Activated T-cell treated with anti-CD3 and anti-CD28 coated beads, Interleukin-2, amount 50 U/mL, for 72 hours (primary cell): ENCODE measurements around the gene RCOR3. TPM values are rescaled to one million over a fixed set of nuclear protein-coding genes. Genes with fewer than 3 reads are reported as not detected.
A peak's percentile ranks its signal among the peaks of the same experiment; 100 is the strongest.

Experiments used
- ATAC-seq, 2 donors: fragments of 150-1000 bp; cut with Tn5 transposase; replicated peaks in 1 of 2; 2 replicates each; pipeline ENCODE4 v1.10.0; 2021; ENCODE audit warnings: moderate library complexity in 2 of 2, mild to moderate bottlenecking in 1 of 2
- DNase-seq, 2 donors: peaks; one replicate each; pipeline ENCODE4 v3.0.0; 2021 to 2022; ENCODE audit warnings: mixed read lengths in 1 of 2
- H3K27ac Mint-ChIP-seq: one replicate; pipeline ENCODE4 v1.8.0; 2022; ENCODE audit warnings: mild to moderate bottlenecking, moderate library complexity, mixed read lengths
- H3K27me3 Mint-ChIP-seq: one replicate; pipeline ENCODE4 v1.8.0; 2022; ENCODE audit warnings: low read depth, mixed read lengths
- H3K36me3 Mint-ChIP-seq, 2 donors: one replicate each; pipeline ENCODE4 v1.8.0; 2022; ENCODE audit warnings: mixed read lengths in 2 of 2, mild to moderate bottlenecking in 1 of 2; ENCODE audit not compliant: insufficient read depth in 2 of 2
- H3K4me1 Mint-ChIP-seq: one replicate; pipeline ENCODE4 v1.8.0; 2022; ENCODE audit warnings: low read depth, mixed read lengths
- H3K4me3 Mint-ChIP-seq, 2 donors: one replicate each; pipeline ENCODE4 v1.8.0; 2022; ENCODE audit warnings: mild to moderate bottlenecking in 2 of 2, mixed read lengths in 2 of 2, moderate library complexity in 2 of 2
- H3K9me3 Mint-ChIP-seq, 2 donors: one replicate each; pipeline ENCODE4 v1.8.0; 2022; ENCODE audit warnings: mixed read lengths in 2 of 2
- total RNA-seq, 2 donors: library from RNA; stranded (reverse); gene quantifications; one replicate each; pipeline ENCODE4 v1.2.3, GENCODE V29; 2022

RCOR3 gene
- total RNA-seq, 2 donors from 2014 or later = 50.2 to 61.0 TPM

DNA sequence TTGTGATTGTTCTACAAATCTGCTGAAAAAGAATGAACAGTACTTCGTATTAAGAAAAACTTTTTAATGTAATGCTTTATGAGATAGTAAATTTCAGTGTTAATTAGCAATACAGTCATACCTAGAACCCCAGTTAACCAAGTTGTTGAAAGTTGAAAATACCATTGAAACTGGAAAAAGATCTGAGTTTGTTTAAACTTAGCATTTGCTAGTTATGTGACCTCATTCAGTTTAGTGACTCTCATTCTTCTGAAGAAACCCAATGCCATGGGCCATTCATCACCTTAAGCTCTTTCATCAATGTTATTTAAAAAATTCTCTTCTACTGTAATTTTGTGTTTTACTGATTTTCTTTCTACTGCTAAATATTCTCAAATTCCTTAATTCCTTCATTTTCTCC is 20.2 kb downstream of the RCOR3 start:
- peaks cover 0 to 11% of the 10 kb centered on the region in 2 donors for H3K36me3 Mint-ChIP-seq
- H3K4me1 Mint-ChIP-seq = peaks cover 4% of the 10 kb centered on the region
- no peak overlapping the region for H3K27ac Mint-ChIP-seq
- no peaks in the 10 kb centered on the region for H3K9me3 Mint-ChIP-seq
- no peak overlapping the region for H3K4me3 Mint-ChIP-seq
- no peaks in the 10 kb centered on the region for H3K27me3 Mint-ChIP-seq
- DNase-seq (no peak), ATAC-seq (peak in 1 of 2 donors; percentile 29)

DNA sequence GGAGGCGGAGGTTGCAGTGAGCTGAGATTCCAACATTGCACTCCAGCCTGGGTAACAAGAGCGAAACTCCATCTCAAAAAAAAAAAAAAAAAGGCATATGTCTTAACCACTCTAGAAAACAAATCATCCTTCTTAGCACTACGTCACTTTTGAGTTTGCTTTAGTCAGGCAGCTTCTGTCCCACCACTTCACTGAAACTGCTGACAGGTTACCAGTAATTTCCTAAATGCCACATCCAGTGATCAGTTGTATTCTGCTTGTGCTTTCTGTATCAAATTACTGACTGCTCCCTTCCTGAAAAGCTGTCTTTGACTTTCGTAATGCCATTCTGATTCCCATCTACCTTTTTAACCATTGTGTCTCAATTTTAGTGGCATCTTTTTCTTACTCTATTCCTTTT is 21.7 kb downstream of the RCOR3 start:
- Mint-ChIP-seq H3K4me1 (peaks cover 4% of the 10 kb centered on the region), H3K27me3 (no peaks in the 10 kb centered on the region), H3K9me3 (no peaks in the 10 kb centered on the region), H3K36me3 (peaks cover 2 to 15% of the 10 kb centered on the region in 2 donors), H3K27ac (no peak overlapping the region), H3K4me3 (no peak overlapping the region)
- peak; percentile 21 to 25 for DNase-seq
- ATAC-seq = peak; percentile 93 to 97

- Mint-ChIP-seq H3K9me3 (no peaks in the 10 kb centered on the region), H3K27me3 (no peaks in the 10 kb centered on the region), H3K27ac (no peak overlapping the region), H3K4me3 (no peak overlapping the region), H3K4me1 (peaks cover 4% of the 10 kb centered on the region), H3K36me3 (peaks cover 2 to 13% of the 10 kb centered on the region in 2 donors)
- DNase-seq (no peak), ATAC-seq (peak; percentile 45 to 47)
These were observed 22.3 kb downstream of the RCOR3 start for GRCh38 chr1:211281320-211282022.

DNA sequence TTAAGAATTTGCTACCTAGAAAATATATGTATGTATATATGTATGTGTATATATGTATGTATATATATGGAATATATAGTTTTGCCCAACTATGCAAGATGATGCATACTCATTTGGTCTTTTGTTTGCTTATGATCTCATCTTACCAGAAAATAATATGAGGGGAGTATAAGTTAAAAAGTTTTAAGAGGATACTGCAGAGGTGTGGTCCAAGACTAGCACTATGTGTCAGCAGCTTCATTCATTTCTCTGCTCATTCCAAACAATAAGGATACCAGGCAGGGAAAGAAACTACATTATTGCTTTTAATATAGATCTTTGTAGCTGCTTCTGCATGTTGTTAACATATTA is 22.8 kb downstream of the RCOR3 start:
- no peak overlapping the region for H3K27ac Mint-ChIP-seq
- ATAC-seq = peak; percentile 16 to 37
- DNase-seq = no peak
- H3K4me1 Mint-ChIP-seq = peaks cover 4% of the 10 kb centered on the region
- no peak overlapping the region for H3K4me3 Mint-ChIP-seq
- H3K27me3 Mint-ChIP-seq = no peaks in the 10 kb centered on the region
- no peaks in the 10 kb centered on the region for H3K9me3 Mint-ChIP-seq
- H3K36me3 Mint-ChIP-seq = peaks cover 2 to 13% of the 10 kb centered on the region in 2 donors

GRCh38 chr1:211285196-211285595 is 26.0 kb downstream of the RCOR3 start:
- peaks cover 4% of the 10 kb centered on the region for H3K4me1 Mint-ChIP-seq

GRCh38 chr1:211287218-211287617 is 28.1 kb downstream of the RCOR3 start:
- H3K4me1 Mint-ChIP-seq = peaks cover 4% of the 10 kb centered on the region
- DNase-seq (no peak), ATAC-seq (no peak)
- H3K27ac Mint-ChIP-seq = no peak overlapping the region
- peaks cover 8 to 19% of the 10 kb centered on the region in 2 donors for H3K36me3 Mint-ChIP-seq
- H3K27me3 Mint-ChIP-seq = no peaks in the 10 kb centered on the region
- no peaks in the 10 kb centered on the region for H3K9me3 Mint-ChIP-seq
- no peak overlapping the region for H3K4me3 Mint-ChIP-seq

More at GRCh38 chr1:211285196-211285595, 26.0 kb downstream of the RCOR3 start:
- no peaks in the 10 kb centered on the region for H3K27me3 Mint-ChIP-seq
- no peaks in the 10 kb centered on the region for H3K9me3 Mint-ChIP-seq
- H3K4me3 Mint-ChIP-seq = no peak overlapping the region
- DNase-seq = no peak
- ATAC-seq = no peak
- H3K27ac Mint-ChIP-seq = peak overlapping the region; percentile 44
- peaks cover 2 to 9% of the 10 kb centered on the region in 2 donors for H3K36me3 Mint-ChIP-seq

DNA sequence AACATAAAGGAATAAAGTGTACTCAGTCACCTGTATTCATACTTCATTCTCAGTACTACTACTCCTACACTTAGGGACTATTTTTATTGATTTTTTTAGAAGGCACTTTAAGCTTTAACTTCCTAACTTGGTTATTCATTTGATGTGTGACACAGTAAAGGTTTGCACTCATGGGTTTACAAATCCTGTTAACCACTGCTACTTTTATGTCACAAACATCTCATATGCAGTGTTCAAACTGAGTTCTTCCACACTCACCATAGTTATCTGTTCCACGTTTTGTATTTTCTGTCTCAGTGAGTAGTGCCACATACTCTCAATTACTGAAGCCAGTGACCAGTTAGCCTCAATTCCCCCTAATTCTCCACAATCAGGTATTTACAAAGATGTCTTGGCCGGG is 33.2 kb downstream of the RCOR3 start:
- no peak for DNase-seq
- H3K9me3 Mint-ChIP-seq = no peaks in the 10 kb centered on the region
- no peak overlapping the region for H3K4me3 Mint-ChIP-seq
- ATAC-seq = peak; percentile 39 to 69
- H3K36me3 Mint-ChIP-seq = peaks cover 11 to 29% of the 10 kb centered on the region in 2 donors
- no peak overlapping the region for H3K27ac Mint-ChIP-seq
- H3K4me1 Mint-ChIP-seq = peaks cover 19% of the 10 kb centered on the region
- no peaks in the 10 kb centered on the region for H3K27me3 Mint-ChIP-seq

DNA sequence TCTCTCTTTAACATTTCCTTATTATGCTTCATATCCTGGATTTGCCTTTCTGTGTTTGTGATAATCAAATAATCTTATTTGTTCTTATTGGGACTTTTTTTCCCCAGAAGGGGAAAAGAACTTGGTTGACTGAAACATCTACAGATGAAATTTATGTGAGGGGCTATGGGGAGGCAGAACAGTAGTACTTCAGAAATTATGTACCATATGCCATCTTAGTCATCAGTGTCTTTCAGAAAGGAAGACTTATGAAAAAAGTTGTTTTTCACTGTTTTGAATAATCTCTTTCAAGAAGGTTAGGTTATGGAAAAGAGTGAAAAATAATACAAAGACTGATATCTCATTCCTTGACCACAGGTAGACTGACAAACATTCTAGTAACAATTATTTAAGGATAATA is 37.2 kb downstream of the RCOR3 start:
- Mint-ChIP-seq H3K36me3 (peaks cover 15 to 31% of the 10 kb centered on the region in 2 donors), H3K9me3 (no peaks in the 10 kb centered on the region), H3K27ac (peak overlapping the region; percentile 88)

DNA sequence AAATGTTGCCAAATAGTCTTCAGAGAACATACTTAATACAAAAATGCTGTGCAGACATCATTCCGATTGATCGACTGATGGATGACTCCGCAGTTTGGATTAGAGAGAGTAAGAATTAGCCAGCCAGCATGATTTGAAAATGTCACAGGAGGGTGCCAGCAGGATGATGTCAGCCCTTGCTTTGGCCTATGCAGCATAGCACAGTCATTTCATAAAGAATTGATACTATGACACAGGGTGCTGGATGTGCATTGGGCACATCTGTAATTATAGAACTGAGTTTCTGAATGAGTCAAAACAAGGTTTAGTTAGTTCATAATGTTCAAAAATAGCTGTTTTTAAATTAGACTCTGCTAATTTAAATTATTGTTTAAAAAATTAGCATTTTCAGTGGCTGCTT is 45.9 kb downstream of the RCOR3 start:
- ATAC-seq (peak; percentile 100), DNase-seq (peak; percentile 60 to 72)
- Mint-ChIP-seq H3K9me3 (no peaks in the 10 kb centered on the region), H3K4me3 (peak overlapping the region in 1 of 2 donors; percentile 55), H3K27me3 (no peaks in the 10 kb centered on the region), H3K36me3 (peaks cover 5 to 11% of the 10 kb centered on the region in 2 donors), H3K27ac (peak overlapping the region; percentile 44), H3K4me1 (peaks cover 48% of the 10 kb centered on the region)

More for the DNA sequence above, 37.2 kb downstream of the RCOR3 start:
- peak overlapping the region in 1 of 2 donors; percentile 61 for H3K4me3 Mint-ChIP-seq
- no peaks in the 10 kb centered on the region for H3K27me3 Mint-ChIP-seq
- H3K4me1 Mint-ChIP-seq = peaks cover 32% of the 10 kb centered on the region
- peak; percentile 50 to 69 for ATAC-seq
- DNase-seq = no peak

DNA sequence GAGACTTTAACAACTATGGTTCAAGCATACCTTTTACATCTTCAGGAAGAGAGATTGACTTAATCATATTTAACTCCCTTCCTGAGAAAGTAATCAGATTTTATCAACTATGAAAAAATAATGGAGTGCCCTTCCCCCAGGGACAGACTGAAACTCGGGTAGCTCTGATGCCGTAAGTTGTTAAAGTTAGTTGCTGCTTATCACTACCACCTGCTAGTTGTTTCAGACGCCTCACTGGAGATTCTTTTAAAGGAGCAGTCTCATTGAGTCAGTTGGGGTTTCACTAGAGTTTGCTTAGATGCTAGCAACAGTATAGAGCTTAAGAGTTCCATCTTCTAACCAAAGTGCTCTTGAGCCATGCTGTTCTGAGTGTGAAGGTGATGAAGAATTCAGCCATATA is 50.5 kb downstream of the RCOR3 start:
- H3K9me3 Mint-ChIP-seq = no peaks in the 10 kb centered on the region
- peak overlapping the region; percentile 64 for H3K27ac Mint-ChIP-seq
- ATAC-seq (no peak), DNase-seq (no peak)
- no peak overlapping the region for H3K4me3 Mint-ChIP-seq
- H3K36me3 Mint-ChIP-seq = peaks cover 7 to 8% of the 10 kb centered on the region in 2 donors
- peaks cover 33% of the 10 kb centered on the region for H3K4me1 Mint-ChIP-seq
- no peaks in the 10 kb centered on the region for H3K27me3 Mint-ChIP-seq

GRCh38 chr1:211313392-211313791 is 54.2 kb downstream of the RCOR3 start:
- Mint-ChIP-seq H3K27ac (peak overlapping the region; percentile 54), H3K36me3 (peaks cover 7 to 8% of the 10 kb centered on the region in 2 donors), H3K4me3 (no peak overlapping the region), H3K9me3 (no peaks in the 10 kb centered on the region), H3K4me1 (peaks cover 12% of the 10 kb centered on the region), H3K27me3 (no peaks in the 10 kb centered on the region)
- DNase-seq (no peak), ATAC-seq (no peak)

DNA sequence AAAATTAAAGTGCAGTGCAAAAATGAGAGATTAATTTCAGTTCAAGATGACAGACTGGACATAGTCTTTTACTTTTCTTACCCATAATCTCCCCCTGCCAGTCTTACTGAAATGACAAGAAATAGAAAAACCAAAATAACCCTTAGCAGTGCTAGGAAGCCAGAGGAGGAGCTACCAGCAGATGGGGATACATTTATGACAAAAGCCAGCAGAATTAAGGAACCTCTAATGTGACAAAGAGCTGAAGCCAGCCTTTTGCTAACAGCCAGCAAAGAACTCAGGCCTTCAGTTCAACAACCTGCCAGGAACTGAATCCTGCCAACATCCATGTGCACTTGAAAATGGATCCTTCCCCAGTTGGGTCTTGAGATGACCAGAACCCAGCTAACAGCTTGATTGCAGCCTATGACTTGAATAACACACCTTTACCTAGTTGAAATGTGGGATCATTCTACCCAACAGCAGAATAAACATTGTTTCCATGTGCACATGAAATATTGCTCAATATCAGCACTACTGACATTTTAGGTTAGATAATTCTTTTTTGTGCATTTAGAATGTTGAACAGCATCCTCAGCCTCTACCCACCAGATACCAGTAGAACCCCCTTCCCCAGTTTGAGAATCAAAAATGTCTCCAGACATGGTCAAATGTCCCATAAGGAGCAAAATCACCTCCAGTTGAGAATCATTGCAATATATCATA is 59.6 kb downstream of the RCOR3 start:
- Mint-ChIP-seq H3K36me3 (no peaks in the 10 kb centered on the region), H3K4me1 (peaks cover 38% of the 10 kb centered on the region), H3K9me3 (no peaks in the 10 kb centered on the region), H3K4me3 (no peak overlapping the region), H3K27me3 (no peaks in the 10 kb centered on the region), H3K27ac (no peak overlapping the region)
- ATAC-seq (no peak), DNase-seq (no peak)

- DNase-seq (no peak), ATAC-seq (no peak)
- H3K4me1 Mint-ChIP-seq = peaks cover 47% of the 10 kb centered on the region
- no peaks in the 10 kb centered on the region for H3K9me3 Mint-ChIP-seq
- H3K27me3 Mint-ChIP-seq = no peaks in the 10 kb centered on the region
- no peaks in the 10 kb centered on the region for H3K36me3 Mint-ChIP-seq
- H3K4me3 Mint-ChIP-seq = no peak overlapping the region
- no peak overlapping the region for H3K27ac Mint-ChIP-seq
These were observed 60.7 kb downstream of the RCOR3 start for GRCh38 chr1:211319892-211320291.
